H9 (cell line): ENCODE data around the gene CASP6. TPM values are rescaled to one million over a fixed set of nuclear protein-coding genes. Genes with fewer than 3 reads are reported as not detected.

Source experiments
- DNase-seq: peaks from one replicate; pipeline ENCODE4 v3.0.0-alpha.2; 2017
- H2AFZ ChIP-seq: one replicate; pipeline ENCODE4 v1.6.1; 2013; ENCODE audit warnings: mild to moderate bottlenecking, low read length, control low read depth, moderate library complexity
- H2AK5ac ChIP-seq: 2 replicates; pipeline ENCODE4 v1.6.1; 2013; ENCODE audit warnings: low read length, control low read depth, mixed read lengths; ENCODE audit not compliant: insufficient read length
- H2BK120ac ChIP-seq: one replicate; pipeline ENCODE4 v1.6.1; 2013; ENCODE audit warnings: low read depth, mild to moderate bottlenecking, low read length, control low read depth, inconsistent platforms; ENCODE audit not compliant: poor library complexity, severe bottlenecking
- H2BK12ac ChIP-seq: 2 replicates; pipeline ENCODE4 v1.6.1; 2013; ENCODE audit warnings: low read length, control low read depth, mixed read lengths, low read depth; ENCODE audit not compliant: insufficient read length
- H2BK15ac ChIP-seq: 2 replicates; pipeline ENCODE4 v1.6.1; 2013; ENCODE audit warnings: low read depth, low read length, control low read depth
- H2BK20ac ChIP-seq: one replicate; pipeline ENCODE4 v1.6.1; 2013; ENCODE audit warnings: low read depth, mild to moderate bottlenecking, low read length, control low read depth, inconsistent platforms; ENCODE audit not compliant: poor library complexity, severe bottlenecking
- H2BK5ac ChIP-seq: 2 replicates; pipeline ENCODE4 v1.6.1; 2013; ENCODE audit warnings: low read length, control low read depth, mixed read lengths; ENCODE audit not compliant: insufficient read length
- H3K14ac ChIP-seq: 2 replicates; pipeline ENCODE4 v1.6.1; 2013; ENCODE audit warnings: low read length, control low read depth; ENCODE audit not compliant: insufficient read depth
- H3K18ac ChIP-seq: 2 replicates; pipeline ENCODE4 v1.6.1; 2013; ENCODE audit warnings: low read depth, mild to moderate bottlenecking, mixed read lengths, low read length, control low read depth; ENCODE audit not compliant: insufficient read length
- H3K23ac ChIP-seq: 2 replicates; pipeline ENCODE4 v1.6.1; 2013; ENCODE audit warnings: low read length, control low read depth, mixed read lengths, low read depth; ENCODE audit not compliant: insufficient read length
- H3K23me2 ChIP-seq: 2 replicates; pipeline ENCODE4 v1.6.1; 2013; ENCODE audit warnings: low read depth, mild to moderate bottlenecking, mixed read lengths, low read length, control low read depth; ENCODE audit not compliant: insufficient read length, poor library complexity, severe bottlenecking
- H3K27ac ChIP-seq: 2 replicates; pipeline ENCODE4 v1.5.1; 2013; ENCODE audit warnings: low read length, control low read depth, mixed read lengths, low read depth; ENCODE audit not compliant: insufficient read length
- H3K27me3 ChIP-seq: 2 replicates; pipeline ENCODE4 v1.6.1; 2013; ENCODE audit warnings: low read length, control low read depth, inconsistent platforms; ENCODE audit not compliant: insufficient read depth
- H3K4ac ChIP-seq: 2 replicates; pipeline ENCODE4 v1.6.1; 2013; ENCODE audit warnings: low read depth, mild to moderate bottlenecking, control low read depth, inconsistent platforms, low read length, moderate library complexity
- H3K4me1 ChIP-seq: 2 replicates; pipeline ENCODE4 v1.6.1; 2013; ENCODE audit warnings: low read length, control low read depth, inconsistent platforms; ENCODE audit not compliant: insufficient read depth
- H3K4me2 ChIP-seq: 2 replicates; pipeline ENCODE4 v1.6.1; 2013; ENCODE audit warnings: low read length, control low read depth, mixed read lengths; ENCODE audit not compliant: insufficient read length, insufficient read depth
- H3K56ac ChIP-seq: 2 replicates; pipeline ENCODE4 v1.6.1; 2013; ENCODE audit warnings: low read depth, mild to moderate bottlenecking, mixed read lengths, low read length, control low read depth; ENCODE audit not compliant: insufficient read length
- H3K79me1 ChIP-seq: 2 replicates; pipeline ENCODE4 v1.6.1; 2013; ENCODE audit warnings: low read depth, mild to moderate bottlenecking, moderate library complexity, low read length, control low read depth, inconsistent platforms; ENCODE audit not compliant: insufficient read depth, poor library complexity, severe bottlenecking
- H3K79me2 ChIP-seq: 2 replicates; pipeline ENCODE4 v1.6.1; 2013; ENCODE audit warnings: low read length, control low read depth, inconsistent platforms; ENCODE audit not compliant: insufficient read depth
- H3K9ac ChIP-seq: 2 replicates; pipeline ENCODE4 v1.6.1; 2013; ENCODE audit warnings: low read length, control low read depth, mixed read lengths; ENCODE audit not compliant: insufficient read length; ENCODE audit errors: extremely low read depth
- H3K9me3 ChIP-seq: one replicate; pipeline ENCODE4 v1.6.1; 2013; ENCODE audit warnings: low read depth, low read length, inconsistent platforms; ENCODE audit not compliant: control insufficient read depth
- H3T11ph ChIP-seq: one replicate; pipeline ENCODE4 v1.6.1; 2013; ENCODE audit warnings: mild to moderate bottlenecking, low read length, control low read depth, inconsistent platforms
- H4K20me1 ChIP-seq: one replicate; pipeline ENCODE4 v1.6.1; 2013; ENCODE audit not compliant: control insufficient read depth, insufficient read length, insufficient read depth
- H4K5ac ChIP-seq: 2 replicates; pipeline ENCODE4 v1.6.1; 2013; ENCODE audit warnings: low read depth, mild to moderate bottlenecking, mixed read lengths, low read length, control low read depth; ENCODE audit not compliant: insufficient read length
- H4K8ac ChIP-seq: replicated peaks from 2 replicates; pipeline ENCODE4 v1.6.1; 2013; ENCODE audit warnings: low read length, control low read depth, mixed read lengths, low read depth; ENCODE audit not compliant: insufficient read length
- H4K91ac ChIP-seq: 2 replicates; pipeline ENCODE4 v1.6.1; 2013; ENCODE audit warnings: low read depth, mild to moderate bottlenecking, moderate library complexity, mixed read lengths, low read length, control low read depth; ENCODE audit not compliant: insufficient read length
- H3K27ac Mint-ChIP-seq, 3 experiments: 2 replicates in 2 of 3; 3 replicates in 1 of 3; pipeline ENCODE4 v1.8.0; 2020 to 2021; ENCODE audit warnings: mixed read lengths in 3 of 3, mild to moderate bottlenecking in 1 of 3, moderate library complexity in 1 of 3
- H3K27me3 Mint-ChIP-seq: 2 replicates; pipeline ENCODE4 v1.8.0; 2021; ENCODE audit warnings: low read depth, mild to moderate bottlenecking, moderate library complexity, mixed read lengths
- H3K36me3 Mint-ChIP-seq, 3 experiments: 2 replicates in 2 of 3; 3 replicates in 1 of 3; pipeline ENCODE4 v1.8.0; 2020 to 2021; ENCODE audit warnings: low read depth in 3 of 3, mixed read lengths in 3 of 3; ENCODE audit not compliant: insufficient read depth in 1 of 3
- H3K4me1 Mint-ChIP-seq, 2 experiments: 2 replicates each; pipeline ENCODE4 v1.8.0; 2020; ENCODE audit warnings: mixed read lengths in 2 of 2
- H3K4me3 Mint-ChIP-seq, 2 experiments: 2 replicates in 1 of 2; 3 replicates in 1 of 2; pipeline ENCODE4 v1.8.0; 2020 to 2021; ENCODE audit warnings: mild to moderate bottlenecking in 2 of 2, mixed read lengths in 2 of 2, moderate library complexity in 1 of 2
- H3K9me3 Mint-ChIP-seq, 2 experiments: 2 replicates in 1 of 2; 3 replicates in 1 of 2; pipeline ENCODE4 v1.8.0; 2020; ENCODE audit warnings: mild to moderate bottlenecking in 2 of 2, mixed read lengths in 2 of 2, moderate library complexity in 1 of 2
- WGBS: extraction: QIAGEN DNeasy Blood & Tissue Kit; methylation state at CpG from one replicate; pipeline ENCODE4 v1.1.7; 2013; ENCODE audit warnings: missing lambda C conversion rate, low lambda C conversion rate, mixed read lengths; ENCODE audit not compliant: insufficient read length; ENCODE audit errors: extremely low coverage; 5-methylcytosine and 5-hydroxymethylcytosine counted together
- total RNA-seq: library from RNA; stranded (reverse); gene quantifications from 2 replicates; pipeline ENCODE4 v1.2.1, GENCODE V29; 2021
- TF ChIP-seq, protein P1 (sequence below): fragments of 200-600 bp; sonication (generic); conservative IDR thresholded peaks from 3 replicates; pipeline ENCODE4 v1.8.0; 2021; ENCODE audit warnings: antibody characterized with exemption, mild to moderate bottlenecking

Gene CASP6
- total RNA-seq, 1 experiment from 2014 or later, result 25.2 TPM

DNA sequence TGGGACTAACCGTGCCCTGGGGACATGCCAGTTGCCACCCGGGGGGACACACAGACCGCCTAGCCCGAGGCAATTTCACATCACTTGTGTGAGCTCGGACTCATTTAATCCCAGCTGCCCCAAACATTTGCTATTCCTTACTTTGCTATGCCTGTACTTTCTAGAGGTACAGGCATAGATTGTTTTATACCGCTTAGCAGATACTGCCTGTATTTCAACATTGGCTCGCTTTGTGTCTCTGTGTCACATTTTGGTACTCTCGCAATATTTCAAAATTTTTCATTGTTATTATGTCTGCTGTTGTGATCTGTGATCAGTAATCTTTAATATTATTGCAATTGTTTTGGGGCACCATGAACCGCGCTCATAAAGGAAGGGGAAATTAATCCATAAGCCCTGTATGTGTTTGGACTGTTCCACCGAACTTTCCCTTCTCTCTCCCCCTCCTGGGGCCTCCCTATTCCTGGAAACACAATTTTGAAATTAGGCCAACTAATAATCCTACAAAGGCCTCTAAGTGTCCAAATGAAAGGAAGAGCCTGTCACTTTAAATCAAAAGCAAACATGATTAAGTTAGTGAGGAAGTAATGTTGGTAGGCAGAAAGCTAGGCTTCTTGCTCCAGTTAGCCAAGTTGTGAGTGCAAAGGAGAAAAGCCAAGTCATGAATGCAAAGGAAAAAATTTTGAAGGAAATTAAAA, 568 bp upstream of the CASP6 start:
- Mint-ChIP-seq H3K9me3 (0 out of 5 replicates have a peak, but pooled peaks cover 0 to 2% of the 10 kb centered on the region in 2 experiments), H3K27ac (peak overlapping the region in 2 of 3 experiments; percentile 38 to 79; a peak in 4 of 7 replicates), H3K36me3 (peaks cover 3 to 8% (median 5%) of the 10 kb centered on the region in 3 experiments; a peak in 4 of 7 replicates), H3K27me3 (no peaks in the 10 kb centered on the region; the same call in 1 of the 2 replicates), H3K4me1 (peaks cover 18 to 23% of the 10 kb centered on the region in 2 experiments), H3K4me3 (peak overlapping the region; percentile 89 to 91)
- Histone ChIP-seq H3K18ac (no peak overlapping the region), H3K27me3 (no peaks in the 10 kb centered on the region), H3K4me2 (peak overlapping the region; percentile 39), H3K4ac (no peak overlapping the region), H3K56ac (no peak overlapping the region), H3T11ph (no peak overlapping the region), H2BK120ac (no peak overlapping the region), H3K9ac (peak overlapping the region; percentile 12), H3K14ac (peak overlapping the region; percentile 27; the same call in 1 of the 2 replicates), H3K4me1 (no peaks in the 10 kb centered on the region; the same call in 1 of the 2 replicates), H3K27ac (no peak overlapping the region), H2BK5ac (no peak overlapping the region), H2BK12ac (no peak overlapping the region), H2BK20ac (no peak overlapping the region), H2AK5ac (no peak overlapping the region), H3K23ac (no peak overlapping the region), H3K9me3 (no peaks in the 10 kb centered on the region), H3K79me2 (no peaks in the 10 kb centered on the region), H4K5ac (no peak overlapping the region), H3K79me1 (no peaks in the 10 kb centered on the region), H2BK15ac (no peak overlapping the region), H3K23me2 (peaks cover 15% of the 10 kb centered on the region), H4K20me1 (no peaks in the 10 kb centered on the region), H4K91ac (no peak overlapping the region), H2AFZ (no peak overlapping the region), H4K8ac (no peak overlapping the region)
- TF ChIP-seq, protein P1, sequence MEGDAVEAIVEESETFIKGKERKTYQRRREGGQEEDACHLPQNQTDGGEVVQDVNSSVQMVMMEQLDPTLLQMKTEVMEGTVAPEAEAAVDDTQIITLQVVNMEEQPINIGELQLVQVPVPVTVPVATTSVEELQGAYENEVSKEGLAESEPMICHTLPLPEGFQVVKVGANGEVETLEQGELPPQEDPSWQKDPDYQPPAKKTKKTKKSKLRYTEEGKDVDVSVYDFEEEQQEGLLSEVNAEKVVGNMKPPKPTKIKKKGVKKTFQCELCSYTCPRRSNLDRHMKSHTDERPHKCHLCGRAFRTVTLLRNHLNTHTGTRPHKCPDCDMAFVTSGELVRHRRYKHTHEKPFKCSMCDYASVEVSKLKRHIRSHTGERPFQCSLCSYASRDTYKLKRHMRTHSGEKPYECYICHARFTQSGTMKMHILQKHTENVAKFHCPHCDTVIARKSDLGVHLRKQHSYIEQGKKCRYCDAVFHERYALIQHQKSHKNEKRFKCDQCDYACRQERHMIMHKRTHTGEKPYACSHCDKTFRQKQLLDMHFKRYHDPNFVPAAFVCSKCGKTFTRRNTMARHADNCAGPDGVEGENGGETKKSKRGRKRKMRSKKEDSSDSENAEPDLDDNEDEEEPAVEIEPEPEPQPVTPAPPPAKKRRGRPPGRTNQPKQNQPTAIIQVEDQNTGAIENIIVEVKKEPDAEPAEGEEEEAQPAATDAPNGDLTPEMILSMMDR, result no peak
- no peak for DNase-seq
- no CpG with 5 or more reads among the region's 11 CpGs for WGBS
